GM20431 (cell line): ENCODE data around the gene GPR158.

Source experiments
- in situ Hi-C: fragments of 300-500 bp; cut with MseI, MboI; formaldehyde crosslinking; loops from one replicate; pipeline ENCODE4 v1.15.0; 2020; ENCODE audit warnings: low sequenced_read_pairs; ENCODE audit not compliant: unreplicated experiment

Gene GPR158

DNA sequence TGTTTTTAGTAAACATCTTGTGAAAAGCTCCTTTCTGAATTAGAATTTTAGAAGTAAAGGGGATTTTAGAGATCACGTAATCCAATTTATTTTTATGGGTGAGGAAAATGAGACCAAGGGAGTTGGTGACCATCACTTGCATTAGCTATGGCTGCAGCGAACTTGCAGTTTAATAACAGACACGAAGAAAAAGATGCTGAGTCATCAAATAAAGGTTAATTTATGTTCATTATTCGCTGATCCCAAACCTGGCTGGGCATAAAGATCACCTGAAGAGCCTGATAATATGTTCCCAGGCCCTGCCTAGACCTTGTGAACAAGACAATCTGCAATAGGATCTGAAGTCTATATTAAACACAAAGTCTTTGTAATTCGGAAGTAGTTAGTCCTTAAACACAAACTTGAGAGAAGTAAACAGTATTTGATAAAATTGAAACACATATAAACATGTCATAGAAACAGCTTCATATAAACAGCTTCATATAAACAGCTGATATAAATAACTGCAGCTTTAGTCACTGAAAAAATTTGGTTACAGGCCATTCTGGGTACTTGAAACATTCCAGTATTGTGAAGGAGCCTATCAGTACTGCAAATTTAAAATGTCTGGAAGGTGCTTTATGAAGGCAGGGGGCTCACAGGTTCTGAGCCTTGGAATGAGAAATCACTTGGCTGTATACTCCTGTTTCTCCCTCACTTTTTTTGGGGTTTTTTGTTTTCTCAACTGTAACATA is 16.5 kb downstream of the GPR158 start:
- in situ Hi-C loops = no loop called here

- in situ Hi-C loops = no loop called here
These were observed 23.4 kb downstream of the GPR158 start for GRCh38 chr10:25198151-25198550.

DNA sequence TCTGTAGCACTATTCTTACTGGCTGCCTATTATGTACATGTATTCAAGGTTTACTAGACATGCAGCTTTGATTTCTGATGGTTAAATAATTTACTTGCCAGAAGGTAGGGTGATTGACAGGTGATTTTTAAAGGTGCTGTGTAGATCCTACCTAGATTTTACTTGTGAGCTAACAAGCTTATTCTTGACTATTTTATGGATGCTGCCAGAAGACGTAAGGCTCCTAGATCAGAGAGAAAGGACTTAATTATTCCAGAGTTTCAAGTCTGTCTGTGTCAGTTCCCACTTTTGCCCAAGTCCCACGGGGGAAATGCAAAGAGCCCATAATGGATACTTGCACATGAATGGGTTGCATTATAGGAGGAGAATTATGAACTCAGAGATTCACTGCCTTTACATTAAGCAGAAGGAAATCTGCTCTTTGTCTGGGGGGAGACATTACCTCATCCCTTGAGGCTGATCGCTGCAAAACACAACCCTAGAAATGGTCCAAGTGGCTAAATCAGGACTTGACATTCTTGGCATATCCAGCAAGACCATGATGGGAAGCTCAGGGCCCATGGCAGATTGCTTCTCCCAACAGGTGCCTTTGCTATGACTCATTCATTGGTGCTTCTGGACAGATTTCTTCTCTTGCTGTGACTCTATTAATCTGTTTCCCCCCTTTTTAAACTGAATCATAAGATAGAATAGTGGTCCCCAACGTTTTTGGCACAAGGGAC is 32.1 kb downstream of the GPR158 start:
- in situ Hi-C loops = no loop called here

- in situ Hi-C loops = no loop called here
These were observed 34.8 kb downstream of the GPR158 start for GRCh38 chr10:25209618-25210017.

GRCh38 chr10:25210265-25210664 is 35.5 kb downstream of the GPR158 start:
- in situ Hi-C loops = no loop called here

GRCh38 chr10:25220156-25220555 is 45.4 kb downstream of the GPR158 start:
- in situ Hi-C loops = no loop called here

GRCh38 chr10:25222085-25222660 is 47.4 kb downstream of the GPR158 start:
- in situ Hi-C loops = no loop called here

DNA sequence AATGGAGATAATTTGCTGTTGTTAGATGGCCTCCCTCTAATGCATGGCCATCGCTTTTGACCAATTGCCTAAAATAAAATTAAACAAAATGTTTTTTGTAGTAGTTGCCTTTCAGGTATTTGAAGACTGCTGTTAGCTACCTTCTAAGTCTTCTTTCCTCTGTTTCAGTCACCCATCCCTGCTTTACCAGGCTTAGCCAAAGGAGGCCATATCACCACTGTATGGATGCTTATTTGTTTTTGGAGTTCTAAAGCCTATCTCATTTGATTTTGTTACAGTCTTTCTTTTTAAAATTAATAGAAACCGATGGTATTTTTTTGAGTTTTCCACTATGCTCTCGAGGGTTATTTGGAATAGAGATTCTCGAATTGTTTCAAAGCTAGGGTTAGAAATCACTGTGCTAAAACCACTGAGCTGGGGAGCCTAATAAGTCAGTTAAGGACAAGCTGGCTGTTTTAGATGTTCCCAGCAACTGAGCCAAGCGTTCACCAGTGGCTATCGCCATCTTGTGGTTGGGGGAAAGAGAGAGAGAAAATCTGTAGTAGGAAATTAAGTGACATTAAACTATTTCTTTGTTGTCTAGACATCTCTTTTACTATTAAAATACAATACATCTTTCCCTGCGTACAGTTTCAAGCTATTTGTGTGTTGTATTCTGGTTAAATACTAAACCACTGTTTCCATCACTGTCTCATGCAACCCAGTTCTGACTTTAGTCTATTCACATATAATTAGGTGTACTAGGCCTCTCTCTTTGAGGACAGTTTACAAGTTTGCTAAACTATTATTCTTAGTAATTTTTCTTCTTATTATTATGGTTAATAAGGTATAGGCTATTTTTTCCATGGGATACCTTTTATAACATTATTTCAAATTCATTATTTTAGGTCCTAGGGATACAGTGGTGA is 52.2 kb downstream of the GPR158 start:
- in situ Hi-C loops = no loop called here

GRCh38 chr10:25231751-25232150 is 57.0 kb downstream of the GPR158 start:
- in situ Hi-C loops = no loop called here

GRCh38 chr10:25232204-25232603 is 57.4 kb downstream of the GPR158 start:
- in situ Hi-C loops = no loop called here

GRCh38 chr10:25245165-25245564 is 70.4 kb downstream of the GPR158 start:
- in situ Hi-C loops = no loop called here

GRCh38 chr10:25257646-25258045 is 82.8 kb downstream of the GPR158 start:
- in situ Hi-C loops = no loop called here

GRCh38 chr10:25261110-25261509 is 86.3 kb downstream of the GPR158 start:
- in situ Hi-C loops = no loop called here

- in situ Hi-C loops = no loop called here
These were observed 86.8 kb downstream of the GPR158 start for GRCh38 chr10:25261558-25261957.

GRCh38 chr10:25263931-25264330 is 89.1 kb downstream of the GPR158 start:
- in situ Hi-C loops = no loop called here

GRCh38 chr10:25278180-25278579 is 103.4 kb downstream of the GPR158 start:
- in situ Hi-C loops = no loop called here

DNA sequence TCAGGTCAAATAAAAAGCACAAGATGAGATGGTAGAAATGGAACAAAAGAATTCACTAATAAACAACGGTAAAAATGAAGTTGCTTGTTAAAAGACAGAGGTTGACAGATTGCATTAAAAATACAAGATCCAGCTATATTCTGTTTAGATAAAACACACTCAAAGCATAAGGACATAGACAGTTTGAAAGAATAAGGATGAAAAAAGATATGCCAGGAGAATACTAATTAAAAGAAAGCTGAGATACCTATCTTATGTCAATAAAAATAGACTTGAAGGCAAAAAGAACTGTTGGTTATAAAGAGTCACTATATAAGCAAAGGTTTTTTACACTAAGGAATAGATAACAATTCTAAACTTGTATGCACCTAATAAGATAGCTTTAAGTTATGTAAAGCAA is 105.3 kb downstream of the GPR158 start:
- in situ Hi-C loops = no loop called here

GRCh38 chr10:25280573-25280972 is 105.8 kb downstream of the GPR158 start:
- in situ Hi-C loops = no loop called here

DNA sequence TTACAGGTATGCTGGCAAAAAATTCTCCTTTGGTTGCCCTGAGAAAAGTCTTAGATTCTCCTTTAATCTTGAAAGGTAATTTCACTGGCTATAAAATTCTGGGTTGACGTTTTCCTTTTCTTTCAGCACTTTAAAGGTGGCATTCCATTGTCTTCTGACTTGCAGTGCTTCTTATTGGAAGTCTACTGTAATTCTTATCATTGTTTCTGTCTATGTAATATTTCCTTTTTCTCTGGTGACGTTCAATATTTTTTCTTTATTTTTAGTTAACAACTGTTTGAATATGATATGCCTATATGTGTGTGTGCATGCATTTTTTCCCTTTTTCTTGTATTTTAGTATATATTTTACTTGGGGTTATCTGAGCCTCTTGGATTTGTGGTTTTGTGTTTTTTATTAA is 111.0 kb downstream of the GPR158 start:
- in situ Hi-C loops = no loop called here

DNA sequence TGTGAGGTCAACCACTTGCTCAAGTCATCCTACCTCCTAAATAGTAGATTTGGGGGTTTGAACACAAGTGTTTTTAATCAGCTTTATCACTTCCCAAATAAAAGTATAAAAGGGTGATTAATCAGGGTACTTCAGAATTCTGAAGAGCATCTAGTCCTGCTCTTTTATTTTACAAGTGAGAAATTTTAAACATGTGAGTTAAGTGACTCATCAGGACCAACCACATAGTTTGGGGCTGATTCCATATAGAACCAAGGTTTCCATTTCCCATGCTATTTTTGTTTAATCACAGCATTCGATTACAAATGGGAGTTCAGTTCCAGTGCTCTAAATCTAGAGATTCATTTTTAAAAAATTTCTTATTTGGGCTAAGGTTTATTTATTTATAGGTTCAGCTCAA is 113.4 kb downstream of the GPR158 start:
- in situ Hi-C loops = no loop called here
